Stimulated activated CD4-positive, alpha-beta T cell treated with anti-CD3 and anti-CD28 coated beads, Interleukin-15, amount 100 ng/mL, for 24 hours (primary cell): ENCODE measurements around the gene DBNDD2.

Experiments
- DNase-seq: peaks from one replicate; pipeline ENCODE4 v3.0.0-alpha.2; 2020

The DBNDD2 gene

GRCh38 chr20:45407783-45408645, at the start of gene DBNDD2:
Gene DBNDD2, plus strand, starts transcription at chr20:45408289. Its CDS starts 179 bp downstream, at chr20:45408468.
- DNase-seq = peak; percentile 24

GRCh38 chr20:45359069-45359405, 49.1 kb upstream of the DBNDD2 start:
- no peak for DNase-seq

GRCh38 chr20:45359406-45360148, 48.5 kb upstream of the DBNDD2 start:
- DNase-seq = no peak

DNA sequence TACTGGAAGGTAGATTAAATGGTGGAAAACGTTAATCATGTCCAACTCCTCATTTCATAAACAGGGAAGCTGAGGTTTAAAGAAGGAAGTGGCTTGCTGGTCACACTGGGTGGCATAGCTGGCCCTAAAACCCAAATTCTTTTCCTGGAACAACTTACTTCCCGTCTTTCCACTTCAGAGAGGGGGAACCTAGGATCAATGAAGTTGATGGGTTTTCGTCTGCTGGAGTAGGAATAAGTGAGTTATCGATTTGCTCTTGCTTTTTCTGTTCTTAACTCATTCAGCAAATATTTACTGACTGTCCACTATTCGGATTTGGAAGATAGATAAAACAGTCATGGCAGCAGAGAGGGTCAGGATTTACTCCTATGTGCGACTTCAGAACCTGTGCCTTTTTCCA, 46.3 kb upstream of the DBNDD2 start:
- no peak for DNase-seq

DNA sequence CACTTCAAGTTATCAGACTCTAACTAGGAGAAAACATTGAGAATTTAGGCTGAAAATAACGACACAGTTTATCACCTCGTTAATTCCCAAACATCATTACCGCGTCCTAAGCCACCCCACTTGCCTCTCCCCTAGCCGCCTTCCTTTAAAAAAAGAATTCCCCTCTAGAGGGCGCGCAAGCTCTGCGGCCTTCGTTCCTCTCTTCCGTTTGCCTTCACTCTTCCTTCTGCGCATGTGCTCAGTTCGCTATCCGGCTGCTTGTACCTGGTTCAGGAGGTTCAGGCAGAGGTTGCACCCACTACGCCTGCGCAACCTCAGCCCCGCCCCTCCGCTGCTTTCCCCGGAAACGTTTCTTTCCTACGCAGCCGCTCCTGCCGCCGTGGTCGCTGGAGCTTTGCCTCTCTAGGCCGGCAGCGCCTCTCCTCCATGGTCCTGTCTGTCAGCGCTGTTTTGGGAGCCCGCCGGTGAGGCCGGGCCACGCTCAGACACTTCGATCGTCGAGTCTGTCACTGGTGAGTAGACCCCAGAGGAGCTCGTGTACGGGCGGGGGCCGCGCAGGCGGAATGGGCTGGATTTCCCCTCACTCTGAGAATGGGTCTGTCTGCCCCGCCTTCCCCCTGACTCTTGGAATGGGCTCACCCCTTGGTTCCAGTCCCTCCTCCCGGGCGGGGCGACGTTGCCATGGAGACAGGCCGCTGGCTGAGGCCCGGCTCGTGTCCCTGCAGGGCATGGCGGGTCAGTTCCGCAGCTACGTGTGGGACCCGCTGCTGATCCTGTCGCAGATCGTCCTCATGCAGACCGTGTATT, 45.1 kb upstream of the DBNDD2 start, which contains the start of gene SYS1:
TSS of gene SYS1 (plus strand) at position 353 of the 807 bp plus-strand sequence. CDS start at position 729, 376 bp downstream.
- peak; percentile 99 for DNase-seq

- no peak for DNase-seq
Measured at GRCh38 chr20:45363611-45364492, 44.2 kb upstream of the DBNDD2 start.

GRCh38 chr20:45365444-45365970, 42.6 kb upstream of the DBNDD2 start:
- DNase-seq = no peak

DNA sequence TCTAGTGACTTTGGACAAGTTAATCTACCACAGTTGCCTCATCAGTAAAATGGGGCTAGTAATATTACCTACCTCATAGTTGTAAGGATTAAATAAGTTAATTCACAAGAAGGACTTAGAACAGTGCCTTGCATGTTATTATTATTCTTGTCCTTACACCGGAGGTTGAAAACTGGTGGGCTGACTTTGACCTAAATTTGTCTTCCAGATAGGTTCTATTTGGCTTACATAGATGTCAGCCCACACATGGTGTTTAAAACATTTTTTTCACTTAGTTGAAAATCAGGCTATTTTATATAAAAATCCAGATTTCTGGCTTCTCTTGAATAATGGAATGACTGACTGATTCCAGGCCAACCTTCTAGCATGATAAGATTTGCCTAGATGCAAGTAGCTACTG, 41.9 kb upstream of the DBNDD2 start:
- no peak for DNase-seq

DNA sequence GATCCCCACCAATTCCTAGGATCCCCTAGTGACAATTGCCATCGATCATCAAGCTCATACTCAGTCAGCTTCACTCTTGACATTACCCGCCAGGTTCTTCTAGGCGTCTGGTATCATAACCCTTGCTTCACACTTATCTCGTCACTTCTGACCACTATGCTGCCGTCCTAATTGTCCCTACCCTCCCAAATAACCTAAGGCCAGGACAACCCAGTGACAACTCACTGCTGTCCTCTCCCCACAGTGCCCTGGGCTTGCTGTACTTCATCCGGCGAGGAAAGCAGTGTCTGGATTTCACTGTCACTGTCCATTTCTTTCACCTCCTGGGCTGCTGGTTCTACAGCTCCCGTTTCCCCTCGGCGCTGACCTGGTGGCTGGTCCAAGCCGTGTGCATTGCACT, 41.5 kb upstream of the DBNDD2 start:
- DNase-seq = no peak

DNA sequence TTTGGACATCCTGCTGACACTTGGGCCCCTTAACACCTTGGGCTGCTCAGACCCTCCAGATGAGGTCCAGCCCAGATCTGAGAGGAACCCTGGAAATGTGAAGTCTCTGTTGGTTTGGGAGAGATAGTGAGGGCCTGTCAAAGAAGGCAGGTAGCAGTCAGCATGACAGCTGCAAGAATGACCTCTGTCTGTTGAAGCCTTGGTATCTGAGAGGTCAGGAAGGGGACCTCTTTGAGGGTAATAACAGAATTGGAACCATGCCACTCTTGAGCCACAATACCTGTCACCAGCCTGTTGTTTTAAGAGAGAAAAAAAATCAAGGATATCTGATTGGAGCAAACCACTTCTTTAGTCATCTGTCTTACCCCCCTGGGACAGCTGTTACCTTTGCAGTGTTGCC, 41.0 kb upstream of the DBNDD2 start:
- DNase-seq = no peak

GRCh38 chr20:45368221-45368980, 39.7 kb upstream of the DBNDD2 start:
- DNase-seq = peak; percentile 45

DNA sequence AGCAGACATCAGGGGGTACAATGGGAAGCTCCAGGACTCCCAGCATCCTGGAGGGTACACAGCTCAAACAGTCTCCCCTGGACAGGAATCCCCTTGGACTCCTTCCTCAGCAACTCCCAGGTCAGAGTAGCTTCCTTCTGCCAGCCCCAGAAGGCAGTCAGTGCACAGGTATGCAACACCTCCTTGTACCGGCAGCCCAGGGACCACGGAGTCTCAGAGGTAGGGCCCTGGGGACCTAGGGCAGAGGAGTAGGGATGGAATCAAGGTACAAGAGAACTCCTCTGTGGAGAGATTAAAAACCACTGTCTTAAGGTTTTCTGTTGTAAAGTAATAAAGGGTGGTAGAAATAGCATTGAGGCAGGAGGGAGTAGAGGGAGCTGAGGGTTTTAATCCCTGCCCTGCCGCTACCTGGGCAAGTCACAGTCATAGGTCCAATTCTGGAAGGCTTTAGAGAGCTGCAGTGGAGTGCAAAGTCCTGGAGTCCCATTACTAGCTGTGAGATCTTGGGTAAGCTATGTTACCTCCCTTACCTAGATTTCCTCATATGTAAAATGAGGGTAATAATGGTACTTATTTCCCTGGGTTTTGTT, 37.4 kb upstream of the DBNDD2 start:
- no peak for DNase-seq

DNA sequence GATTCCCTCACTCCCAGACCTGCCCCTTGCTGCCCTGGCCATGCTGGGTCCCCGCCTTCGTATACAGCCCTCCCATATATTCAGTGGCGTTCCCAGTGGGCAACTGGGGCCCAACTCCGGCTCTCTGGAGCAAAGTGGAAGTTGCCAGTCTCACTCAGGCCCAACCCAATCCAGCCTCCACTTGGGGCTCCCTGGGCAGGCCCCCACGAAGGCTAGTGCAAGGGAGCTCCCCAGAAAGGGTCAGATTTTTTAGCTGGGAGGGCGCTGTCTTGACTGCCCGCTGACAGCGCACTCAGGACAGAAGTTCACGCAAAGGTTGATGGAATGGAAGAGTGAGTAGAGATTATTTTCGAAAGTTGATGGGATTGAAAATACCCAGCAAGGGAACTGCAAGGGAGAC, 35.8 kb upstream of the DBNDD2 start:
- DNase-seq = no peak

DNA sequence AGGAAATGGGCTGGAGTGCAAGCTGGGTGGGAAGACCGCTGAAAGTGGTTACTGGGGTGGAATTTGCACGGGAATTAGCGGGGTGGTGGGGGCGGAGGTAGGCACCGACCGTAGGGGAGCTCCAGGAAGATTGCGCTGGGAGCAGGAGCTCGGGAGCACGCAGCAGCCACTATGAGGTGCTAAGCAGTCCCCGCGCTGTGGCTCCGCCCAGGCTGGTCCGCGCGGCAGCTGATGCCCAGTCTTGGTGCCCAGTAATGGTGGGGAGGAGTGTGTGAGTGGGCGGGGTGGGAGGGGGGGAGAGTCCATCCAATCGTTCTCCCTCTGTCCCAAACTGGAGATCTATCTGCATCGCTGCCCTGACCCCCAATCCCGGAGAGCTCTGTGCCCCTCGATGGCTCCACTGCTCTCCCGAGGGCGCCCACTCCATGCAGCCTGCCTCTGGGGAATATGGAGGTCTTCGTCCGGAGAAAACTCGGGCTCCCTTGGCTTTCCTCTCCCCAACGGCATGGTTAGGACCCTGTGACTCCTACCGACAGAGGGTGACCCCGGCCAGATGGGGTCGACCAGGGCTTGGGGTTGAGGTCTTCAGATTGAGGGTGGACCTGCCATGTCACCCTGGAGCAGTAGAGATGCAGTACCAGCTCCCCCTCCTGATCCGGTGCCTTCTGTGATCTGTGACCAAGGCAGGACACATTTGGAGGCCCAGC, 35.3 kb upstream of the DBNDD2 start:
- no peak for DNase-seq

- peak; percentile 95 for DNase-seq
Measured at GRCh38 chr20:45373353-45374100, 34.6 kb upstream of the DBNDD2 start.

DNA sequence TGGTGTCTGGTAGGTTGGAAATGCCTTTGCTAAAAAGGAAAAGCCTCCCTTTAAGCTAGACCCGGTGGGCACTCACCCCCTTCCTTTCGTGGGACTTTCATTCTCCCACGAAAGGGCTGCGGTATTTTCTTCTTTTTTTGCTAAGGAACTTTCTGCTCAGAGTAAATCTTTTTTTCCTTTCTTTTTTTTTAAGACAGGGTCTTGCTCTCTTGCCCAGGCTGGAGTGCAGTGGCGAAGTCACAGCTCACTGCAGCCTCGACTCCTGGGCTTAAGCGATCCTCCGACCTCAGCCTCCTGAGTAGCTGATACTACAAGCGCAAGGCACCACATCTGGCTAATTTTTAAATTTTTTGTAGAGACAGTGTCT, 34.0 kb upstream of the DBNDD2 start:
- no peak for DNase-seq

- DNase-seq = no peak
Measured at GRCh38 chr20:45374966-45375365, 33.1 kb upstream of the DBNDD2 start.

- no peak for DNase-seq
Measured at GRCh38 chr20:45377269-45377668, 30.8 kb upstream of the DBNDD2 start.

- no peak for DNase-seq
Measured at GRCh38 chr20:45378191-45378590, 29.9 kb upstream of the DBNDD2 start, which contains the start of gene TP53TG5. Gene TP53TG5, minus strand, starts transcription at chr20:45378325. Its CDS starts 89 bp downstream, at chr20:45378236.
